NT2/D1 (cell line): ENCODE results near the gene PLEKHA6.

Source experiments
- DNase-seq: peaks from one replicate; pipeline ENCODE4 v3.0.0-alpha.2; 2011; ENCODE audit warnings: low read depth, low spot score
- H3K27me3 ChIP-seq: 2 replicates; pipeline ENCODE4 v1.6.0; 2011; ENCODE audit warnings: mild to moderate bottlenecking; ENCODE audit not compliant: insufficient read length, insufficient read depth
- H3K36me3 ChIP-seq: 2 replicates; pipeline ENCODE4 v1.6.1; 2011; ENCODE audit warnings: mild to moderate bottlenecking, low read length, mixed read lengths; ENCODE audit not compliant: insufficient read depth, insufficient read length
- H3K4me1 ChIP-seq: 2 replicates; pipeline ENCODE4 v1.5.1; 2011; ENCODE audit not compliant: insufficient read depth, insufficient read length
- H3K4me3 ChIP-seq: 2 replicates; pipeline ENCODE4 v1.5.1; 2011; ENCODE audit warnings: low read depth; ENCODE audit not compliant: insufficient read length
- H3K9ac ChIP-seq: 2 replicates; pipeline ENCODE4 v1.6.0; 2011; ENCODE audit warnings: low read depth; ENCODE audit not compliant: insufficient read length
- H3K9me3 ChIP-seq: 2 replicates; pipeline ENCODE4 v1.5.1; 2011; ENCODE audit warnings: mild to moderate bottlenecking, low read length; ENCODE audit not compliant: insufficient read depth
- SUZ12 ChIP-seq: IDR thresholded peaks from 2 replicates; pipeline ENCODE4 v1.6.1; 2011; ENCODE audit not compliant: insufficient read length, insufficient read depth; ENCODE audit errors: extremely low read depth
- YY1 ChIP-seq: IDR thresholded peaks from 2 replicates; pipeline ENCODE4 v1.6.1; 2011; ENCODE audit not compliant: insufficient read length, insufficient read depth
- ZNF274 ChIP-seq: IDR thresholded peaks from 2 replicates; pipeline ENCODE4 v1.6.1; 2011; ENCODE audit warnings: mild to moderate bottlenecking, low read depth, low read length

The PLEKHA6 gene

GRCh38 chr1:204367193-204367858, 7.6 kb upstream of the PLEKHA6 start:
- H3K9me3 ChIP-seq = no peaks in the 10 kb centered on the region
- H3K27me3 ChIP-seq = peaks cover 32% of the 10 kb centered on the region
- DNase-seq = no peak
- TF ChIP-seq YY1 (no peak), ZNF274 (no peak), SUZ12 (no peak)
- H3K4me1 ChIP-seq = no peaks in the 10 kb centered on the region
- H3K9ac ChIP-seq = peak overlapping the region; percentile 12
- H3K36me3 ChIP-seq = no peaks in the 10 kb centered on the region
- no peak overlapping the region for H3K4me3 ChIP-seq

DNA sequence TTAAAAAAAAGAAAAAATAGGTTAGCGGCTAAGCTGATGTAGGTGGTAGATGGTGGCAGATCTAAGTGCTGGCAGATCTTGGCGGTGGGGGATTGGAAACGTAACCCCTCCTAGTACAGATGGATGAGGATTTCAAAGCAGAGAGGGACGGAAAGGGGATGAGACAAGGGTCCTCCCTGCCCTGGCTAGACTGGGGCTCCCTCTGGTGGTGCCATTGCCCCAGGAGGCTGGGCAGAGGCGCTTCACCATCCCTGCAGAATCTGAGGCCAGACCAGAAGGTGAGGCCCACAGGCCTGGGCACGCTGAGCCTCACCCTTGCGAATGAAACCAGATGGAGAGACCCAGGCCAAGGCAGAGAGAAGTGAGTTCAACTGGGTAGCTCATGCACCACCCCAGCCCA, 7.0 kb upstream of the PLEKHA6 start:
- TF ChIP-seq YY1 (no peak), SUZ12 (no peak), ZNF274 (no peak)

DNA sequence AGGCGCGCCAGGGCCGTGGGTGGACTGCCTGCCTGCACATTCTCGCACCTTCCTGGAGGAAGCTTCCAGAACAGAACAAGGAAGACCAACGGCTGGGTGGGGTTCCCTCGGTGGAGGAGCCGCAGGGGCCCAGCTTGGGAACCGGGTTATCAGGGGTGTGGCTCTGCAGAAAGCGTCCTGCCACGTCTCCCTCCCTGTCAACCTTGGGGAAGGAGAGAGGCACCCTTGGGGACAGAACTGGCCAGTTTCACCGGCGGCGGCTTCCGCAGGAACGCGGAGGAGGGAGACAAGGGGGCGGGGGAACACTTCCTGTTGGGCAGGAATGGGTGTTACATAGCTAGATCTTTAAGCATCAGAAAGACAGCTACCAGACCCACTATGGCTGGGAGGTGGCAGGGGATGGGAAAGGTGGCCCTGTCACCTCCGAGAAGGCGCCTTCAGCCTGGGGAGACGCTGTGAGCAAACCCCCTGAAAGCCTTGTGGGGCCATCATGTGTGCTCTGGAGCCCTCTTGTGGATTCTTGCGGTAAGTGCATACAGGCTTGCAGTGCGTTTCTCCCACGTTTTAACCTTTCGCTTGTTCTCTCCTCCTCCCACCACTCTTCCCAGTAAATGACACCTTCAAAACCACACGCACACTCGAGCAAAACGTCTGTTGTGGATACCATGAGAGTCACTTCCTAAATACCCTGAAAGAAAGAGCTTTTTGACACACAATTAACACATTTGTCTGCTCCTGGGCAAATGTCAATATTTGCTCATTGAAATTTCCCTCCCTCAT, 3.8 kb upstream of the PLEKHA6 start:
- Histone ChIP-seq H3K36me3 (no peaks in the 10 kb centered on the region), H3K4me3 (peak overlapping the region; percentile 22), H3K27me3 (peaks cover 37% of the 10 kb centered on the region), H3K9ac (peak overlapping the region; percentile 77), H3K9me3 (no peaks in the 10 kb centered on the region), H3K4me1 (peaks cover 11% of the 10 kb centered on the region)
- DNase-seq = peak; percentile 77
- TF ChIP-seq YY1 (no peak), SUZ12 (no peak), ZNF274 (no peak)

More for the DNA sequence above, 7.0 kb upstream of the PLEKHA6 start:
- no peaks in the 10 kb centered on the region for H3K36me3 ChIP-seq
- no peaks in the 10 kb centered on the region for H3K9me3 ChIP-seq
- H3K27me3 ChIP-seq = peaks cover 34% of the 10 kb centered on the region
- no peaks in the 10 kb centered on the region for H3K4me1 ChIP-seq
- no peak overlapping the region for H3K4me3 ChIP-seq
- DNase-seq = no peak
- peak overlapping the region; percentile 12 for H3K9ac ChIP-seq

GRCh38 chr1:204362984-204363334, 3.2 kb upstream of the PLEKHA6 start:
- Histone ChIP-seq H3K4me1 (peaks cover 16% of the 10 kb centered on the region), H3K4me3 (peak overlapping the region; percentile 22), H3K9ac (peak overlapping the region; percentile 77)

DNA sequence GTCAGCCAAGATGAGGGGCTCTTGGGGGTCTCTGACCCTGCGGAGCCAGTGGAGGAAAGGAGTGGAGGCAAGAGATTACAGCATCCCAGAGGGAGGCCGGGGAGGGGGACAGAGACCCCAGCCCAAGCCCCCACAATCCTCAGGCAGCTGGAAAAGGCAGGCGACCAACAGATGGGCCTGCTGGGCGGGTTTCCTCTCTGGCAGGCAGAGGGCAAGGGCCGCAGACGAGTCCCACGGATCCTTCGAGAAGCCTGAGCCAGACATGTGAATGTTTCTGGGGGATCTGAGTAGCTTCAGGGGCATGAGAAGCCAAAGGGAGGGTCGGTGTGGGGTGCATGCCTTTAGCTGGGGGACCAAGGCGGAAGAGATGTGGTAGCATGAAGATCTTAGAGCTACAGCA, 2.1 kb upstream of the PLEKHA6 start:
- no peak for DNase-seq
- no peak for TF ChIP-seq SUZ12
- no peak for TF ChIP-seq YY1
- TF ChIP-seq ZNF274 = no peak
- H3K4me3 ChIP-seq = no peak overlapping the region
- no peaks in the 10 kb centered on the region for H3K36me3 ChIP-seq
- no peak overlapping the region for H3K9ac ChIP-seq
- H3K4me1 ChIP-seq = peaks cover 16% of the 10 kb centered on the region
- no peaks in the 10 kb centered on the region for H3K9me3 ChIP-seq
- peaks cover 37% of the 10 kb centered on the region for H3K27me3 ChIP-seq

More at GRCh38 chr1:204362984-204363334, 3.2 kb upstream of the PLEKHA6 start:
- TF ChIP-seq ZNF274 = no peak
- no peaks in the 10 kb centered on the region for H3K9me3 ChIP-seq
- peaks cover 37% of the 10 kb centered on the region for H3K27me3 ChIP-seq
- no peaks in the 10 kb centered on the region for H3K36me3 ChIP-seq
- DNase-seq = no peak

DNA sequence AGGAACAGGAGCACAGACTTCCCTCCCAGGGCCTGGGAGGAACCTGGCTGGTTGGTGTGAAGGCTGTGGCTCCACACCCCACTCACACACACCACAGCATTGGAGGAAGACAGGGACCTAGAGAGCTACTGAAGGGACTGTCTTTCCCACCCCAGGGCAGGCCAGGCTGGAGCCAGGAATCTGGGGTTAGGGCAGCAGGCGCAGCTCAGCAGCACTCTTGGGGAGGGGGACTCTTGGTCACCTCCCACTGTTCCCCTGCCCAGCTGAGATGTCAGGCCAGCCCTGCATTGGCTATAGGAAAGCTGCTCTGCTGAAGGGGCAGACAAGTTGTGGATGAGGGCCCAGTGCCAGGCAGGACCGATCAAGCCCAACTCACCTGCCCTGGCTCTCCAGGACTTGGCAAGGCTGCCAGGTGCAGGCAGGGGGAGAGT, 1.6 kb upstream of the PLEKHA6 start:
- Histone ChIP-seq H3K9me3 (no peaks in the 10 kb centered on the region), H3K27me3 (peaks cover 37% of the 10 kb centered on the region), H3K9ac (no peak overlapping the region), H3K4me1 (peaks cover 16% of the 10 kb centered on the region), H3K4me3 (no peak overlapping the region), H3K36me3 (no peaks in the 10 kb centered on the region)
- TF ChIP-seq SUZ12 (no peak), YY1 (no peak), ZNF274 (no peak)
- no peak for DNase-seq

GRCh38 chr1:204360314-204360713, 585 bp upstream of the PLEKHA6 start:
- H3K4me1 ChIP-seq = peaks cover 16% of the 10 kb centered on the region
- no peaks in the 10 kb centered on the region for H3K9me3 ChIP-seq
- H3K9ac ChIP-seq = peak overlapping the region; percentile 15
- no peak overlapping the region for H3K4me3 ChIP-seq
- H3K36me3 ChIP-seq = no peaks in the 10 kb centered on the region
- DNase-seq = no peak
- TF ChIP-seq YY1 = no peak
- TF ChIP-seq SUZ12 = no peak
- no peak for TF ChIP-seq ZNF274
- H3K27me3 ChIP-seq = peaks cover 34% of the 10 kb centered on the region
